ENCODE data around the gene TBC1D24. TPM values are rescaled to one million over a fixed set of nuclear protein-coding genes. Genes with fewer than 3 reads are reported as not detected.

TBC1D24 gene
- total RNA-seq, result 10 to 100 TPM in 1 of 2 donors, 1 to 10 TPM in 1; 9.6 to 10.5 TPM

- H3K27me3 ChIP-seq, result peaks cover 2 to 6% of the 10 kb centered on the region in 2 donors
- peak within 1 kb of the TSS; percentile 82 to 83 for H3K4me3 ChIP-seq
- peak; percentile 80 for DNase-seq (ENCODE audit: low spot score)
- H3K27ac ChIP-seq, result peak within 1 kb of the TSS; percentile 93 to 97
- H3K4me1 ChIP-seq, result peaks cover 0 to 51% of the 10 kb centered on the region in 2 donors
- H3K36me3 ChIP-seq, result no peaks in the 10 kb centered on the region
- H3K9me3 ChIP-seq, result no peaks in the 10 kb centered on the region
- no peak for TF ChIP-seq CTCF (IDR thresholded peaks at IDR 0.05)
These were observed at the start of gene TBC1D24 for GRCh38 chr16:2474877-2475412. Gene TBC1D24 (plus strand): TSS chr16:2475127. CDS start chr16:2496149, 21,022 bp downstream.

- no peaks in the 10 kb centered on the region for H3K36me3 ChIP-seq
- no peak overlapping the region for H3K4me3 ChIP-seq
- no peak for TF ChIP-seq CTCF (IDR thresholded peaks at IDR 0.05)
- H3K4me1 ChIP-seq, result peaks cover 0 to 11% of the 10 kb centered on the region in 2 donors
- no peak for DNase-seq (ENCODE audit: low spot score)
- no peaks in the 10 kb centered on the region for H3K27me3 ChIP-seq
- no peak overlapping the region for H3K27ac ChIP-seq
- H3K9me3 ChIP-seq, result no peaks in the 10 kb centered on the region
These were observed 49.0 kb upstream of the TBC1D24 start for GRCh38 chr16:2425825-2426430.

- H3K4me3 ChIP-seq, result no peak overlapping the region
- H3K4me1 ChIP-seq, result peaks cover 0 to 11% of the 10 kb centered on the region in 2 donors
- DNase-seq (ENCODE audit: low spot score), result no peak
- no peaks in the 10 kb centered on the region for H3K27me3 ChIP-seq
- no peak for TF ChIP-seq CTCF (IDR thresholded peaks at IDR 0.05)
- no peaks in the 10 kb centered on the region for H3K36me3 ChIP-seq
- no peak overlapping the region for H3K27ac ChIP-seq
- no peaks in the 10 kb centered on the region for H3K9me3 ChIP-seq
These were observed 48.0 kb upstream of the TBC1D24 start for GRCh38 chr16:2426941-2427361.

- DNase-seq (ENCODE audit: low spot score), result no peak
- Histone ChIP-seq H3K36me3 (no peaks in the 10 kb centered on the region), H3K4me3 (no peak overlapping the region), H3K27ac (no peak overlapping the region), H3K4me1 (peaks cover 0 to 11% of the 10 kb centered on the region in 2 donors), H3K27me3 (no peaks in the 10 kb centered on the region), H3K9me3 (no peaks in the 10 kb centered on the region)
- TF ChIP-seq CTCF (IDR thresholded peaks at IDR 0.05), result no peak
These were observed 47.4 kb upstream of the TBC1D24 start for GRCh38 chr16:2427526-2427925.

- DNase-seq (ENCODE audit: low spot score), result no peak
- Histone ChIP-seq H3K4me1 (peaks cover 0 to 11% of the 10 kb centered on the region in 2 donors), H3K27me3 (no peaks in the 10 kb centered on the region), H3K9me3 (no peaks in the 10 kb centered on the region), H3K36me3 (peaks cover 5% of the 10 kb centered on the region), H3K27ac (peak overlapping the region; percentile 71 to 77), H3K4me3 (peak overlapping the region; percentile 67 to 75)
- peak in 1 of 2 donors; percentile 52 for TF ChIP-seq CTCF (IDR thresholded peaks at IDR 0.05)
These were observed 46.7 kb upstream of the TBC1D24 start for GRCh38 chr16:2428051-2428783.
